HG03025 (cell line): ENCODE data around the gene HLA-F.

ENCODE experiments used
- ATAC-seq: cut with Tn5 transposase; IDR thresholded peaks from one replicate; pipeline ENCODE4 v1.9.1; 2021; ENCODE audit warnings: mild to moderate bottlenecking, moderate library complexity; ENCODE audit not compliant: unreplicated experiment, low FRiP score

Gene HLA-F

GRCh38 chr6:29723262-29723665 lies at the start of gene HLA-F:
TSS of gene HLA-F (plus strand) at chr6:29723434. CDS start at chr6:29723464, 30 bp downstream.
- ATAC-seq, result peak; percentile 90

- no peak for ATAC-seq
These were observed 49.2 kb upstream of the HLA-F start for GRCh38 chr6:29674008-29674407.

- ATAC-seq, result no peak
These were observed 47.7 kb upstream of the HLA-F start for GRCh38 chr6:29675561-29675960.

GRCh38 chr6:29676981-29677601 lies 46.1 kb upstream of the HLA-F start:
- no peak for ATAC-seq

DNA sequence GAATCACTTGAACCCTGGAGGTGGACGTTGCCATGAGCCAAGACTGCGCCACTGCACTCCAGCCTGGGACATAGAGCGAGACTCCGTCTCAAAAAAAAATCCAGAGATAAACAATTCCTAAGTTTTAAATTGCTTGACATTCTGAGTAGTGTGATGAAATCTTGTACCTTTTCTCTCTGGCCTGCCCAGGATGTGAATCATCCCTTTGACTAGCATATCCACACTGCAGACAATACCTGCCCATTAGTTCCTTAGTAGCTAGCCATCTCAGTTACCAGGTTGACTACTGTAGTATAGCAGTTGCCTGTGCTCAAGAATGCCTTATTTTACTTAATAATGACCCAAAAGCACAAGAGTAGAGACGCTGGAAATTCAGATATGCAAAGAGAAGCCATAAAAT lies 45.1 kb upstream of the HLA-F start:
- ATAC-seq, result no peak

- ATAC-seq, result no peak
These were observed 43.3 kb upstream of the HLA-F start for GRCh38 chr6:29679962-29680361.

- no peak for ATAC-seq
These were observed 42.8 kb upstream of the HLA-F start for GRCh38 chr6:29680416-29680815.

DNA sequence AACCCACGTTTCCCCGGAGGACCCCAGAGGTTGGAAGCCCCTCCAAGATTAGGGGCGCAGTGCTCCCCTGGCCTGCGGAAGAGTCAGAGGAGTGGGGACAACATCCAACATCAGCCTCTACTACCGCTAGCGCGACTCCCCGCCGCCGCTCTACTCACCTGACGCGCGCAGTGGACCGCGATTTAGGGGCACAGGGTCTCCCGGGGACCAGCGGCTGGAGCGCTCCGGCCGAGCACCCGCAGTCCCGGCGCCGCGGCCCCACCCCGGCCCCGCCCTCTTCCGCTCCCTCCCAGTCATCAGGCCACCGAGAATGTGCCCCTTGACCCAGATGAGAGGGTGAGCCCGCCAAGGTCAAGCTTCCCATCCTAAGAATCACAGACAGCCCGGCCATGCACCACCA lies 42.3 kb upstream of the HLA-F start, which contains the start of gene ZFP57:
Gene ZFP57 (minus strand): TSS at position 249 of the 400 bp plus-strand sequence. CDS start 4,149 bp downstream, outside the sequence.
- ATAC-seq, result no peak

DNA sequence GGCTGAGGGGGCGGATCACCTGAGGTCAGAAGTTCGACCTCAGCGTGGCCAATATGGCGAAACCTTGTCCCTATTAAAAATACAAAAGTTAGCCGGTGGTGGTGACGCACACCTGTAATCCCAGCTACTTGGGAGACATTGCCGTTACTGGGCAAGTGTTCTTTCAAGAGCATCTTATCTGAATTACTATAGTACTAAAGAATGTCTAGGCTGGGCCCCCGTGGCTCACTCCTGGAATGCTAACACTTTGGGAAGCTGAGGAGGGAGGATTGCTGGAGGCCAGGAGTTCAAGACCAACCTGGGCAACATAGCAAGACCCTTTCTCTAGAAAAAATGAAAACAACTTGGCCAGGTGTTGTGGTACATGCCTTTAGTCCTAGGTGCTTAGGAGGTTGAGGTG lies 41.4 kb upstream of the HLA-F start:
- ATAC-seq, result no peak

DNA sequence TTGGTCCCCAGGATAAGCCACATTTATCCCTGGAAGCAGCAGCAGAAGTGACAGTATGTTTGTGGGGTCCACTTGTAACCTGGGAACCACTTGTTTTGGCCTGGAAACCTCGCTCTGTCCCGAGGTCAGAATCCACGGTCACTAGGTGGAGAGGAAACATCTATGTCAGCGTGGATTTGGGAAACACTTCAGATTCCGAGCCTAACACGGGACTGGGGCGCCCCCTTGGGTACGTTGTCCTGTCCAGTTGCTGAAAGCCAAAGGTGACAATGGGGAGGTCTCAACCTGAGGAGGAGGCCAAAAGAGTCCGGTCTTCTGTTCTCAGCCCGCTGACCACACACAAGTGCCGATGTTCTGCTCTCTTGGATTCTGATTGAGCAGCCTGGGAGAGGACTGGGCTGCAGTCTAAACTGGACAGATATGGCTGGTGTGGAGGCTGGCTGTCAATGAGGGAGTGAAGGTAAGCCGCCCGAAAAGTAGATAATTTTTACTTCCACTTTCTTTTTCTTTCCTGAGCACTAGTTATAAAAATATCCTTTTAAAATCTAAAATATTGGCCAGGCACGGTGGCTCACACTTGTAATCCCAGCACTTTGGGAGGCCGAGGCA lies 37.4 kb upstream of the HLA-F start:
- no peak for ATAC-seq

DNA sequence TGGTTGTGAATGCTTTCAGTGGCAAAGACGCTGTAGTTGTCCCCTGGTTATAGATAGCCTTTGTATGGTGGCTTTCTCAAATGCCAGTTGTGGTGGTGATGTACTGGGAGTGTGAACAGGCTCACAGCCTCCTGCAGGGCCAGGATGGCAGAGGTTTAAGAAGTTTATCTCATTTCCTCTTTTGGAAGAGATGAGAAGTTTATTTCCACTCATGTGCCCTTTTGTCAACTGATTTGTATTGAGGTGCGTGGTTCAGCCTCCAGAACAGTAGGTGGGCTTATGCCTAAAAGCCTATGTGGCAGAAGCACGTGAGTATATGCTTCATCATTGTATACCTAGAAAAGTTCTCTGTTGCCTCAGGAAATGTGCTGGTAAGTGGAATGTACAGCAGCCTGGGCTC lies 28.6 kb upstream of the HLA-F start:
- no peak for ATAC-seq

GRCh38 chr6:29696147-29697125 lies 26.8 kb upstream of the HLA-F start:
- ATAC-seq, result no peak

GRCh38 chr6:29702519-29703103 lies 20.6 kb upstream of the HLA-F start:
- no peak for ATAC-seq

DNA sequence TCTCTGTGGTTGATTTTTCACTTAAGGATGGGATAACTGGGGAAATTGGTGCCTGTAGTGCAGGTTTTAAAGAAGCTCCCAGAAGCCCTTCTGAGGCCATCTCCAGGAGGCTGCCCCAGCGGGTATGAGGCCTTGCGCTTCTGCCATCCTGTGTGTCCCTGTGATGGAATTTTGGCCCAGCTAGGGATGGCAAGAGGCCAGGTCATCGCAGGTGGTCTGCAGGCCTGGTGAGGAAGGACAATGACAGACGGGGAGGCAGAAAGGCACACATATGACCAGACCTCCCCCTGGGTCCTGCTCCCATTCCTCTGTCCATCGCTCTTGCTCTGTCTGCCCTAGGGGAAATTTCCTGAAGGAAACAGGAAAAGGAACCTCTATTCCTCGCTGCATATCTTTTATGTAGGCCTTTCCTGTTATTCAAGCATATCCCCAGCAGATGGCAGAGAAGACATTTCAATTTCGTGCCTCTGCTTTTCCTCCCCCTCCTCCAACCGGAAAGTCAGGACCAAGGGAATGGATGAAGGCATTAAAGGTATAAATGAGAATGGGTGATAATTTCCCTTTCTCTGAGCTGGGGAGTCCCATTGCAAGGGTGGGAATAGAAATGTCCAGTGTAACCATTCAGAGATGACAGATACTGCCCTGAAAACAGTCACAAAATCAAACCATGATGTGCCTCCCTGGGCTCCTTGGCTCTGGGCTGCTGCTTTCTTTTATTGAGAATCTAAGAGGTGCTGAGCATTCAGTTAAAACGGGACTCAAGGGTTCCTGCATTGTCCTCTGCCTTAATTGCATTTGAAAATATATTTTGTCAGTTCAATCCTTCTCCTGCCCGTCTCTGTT lies 17.6 kb upstream of the HLA-F start:
- ATAC-seq, result no peak

- ATAC-seq, result no peak
These were observed 14.6 kb upstream of the HLA-F start for GRCh38 chr6:29708432-29709179.

- no peak for ATAC-seq
These were observed 14.0 kb upstream of the HLA-F start for GRCh38 chr6:29709188-29709587.

GRCh38 chr6:29710281-29710941 lies 12.8 kb upstream of the HLA-F start:
- ATAC-seq, result no peak

GRCh38 chr6:29720863-29721262 lies 2.4 kb upstream of the HLA-F start:
- no peak for ATAC-seq
